ENCODE measurements around the gene SQOR.

Gene SQOR

DNA sequence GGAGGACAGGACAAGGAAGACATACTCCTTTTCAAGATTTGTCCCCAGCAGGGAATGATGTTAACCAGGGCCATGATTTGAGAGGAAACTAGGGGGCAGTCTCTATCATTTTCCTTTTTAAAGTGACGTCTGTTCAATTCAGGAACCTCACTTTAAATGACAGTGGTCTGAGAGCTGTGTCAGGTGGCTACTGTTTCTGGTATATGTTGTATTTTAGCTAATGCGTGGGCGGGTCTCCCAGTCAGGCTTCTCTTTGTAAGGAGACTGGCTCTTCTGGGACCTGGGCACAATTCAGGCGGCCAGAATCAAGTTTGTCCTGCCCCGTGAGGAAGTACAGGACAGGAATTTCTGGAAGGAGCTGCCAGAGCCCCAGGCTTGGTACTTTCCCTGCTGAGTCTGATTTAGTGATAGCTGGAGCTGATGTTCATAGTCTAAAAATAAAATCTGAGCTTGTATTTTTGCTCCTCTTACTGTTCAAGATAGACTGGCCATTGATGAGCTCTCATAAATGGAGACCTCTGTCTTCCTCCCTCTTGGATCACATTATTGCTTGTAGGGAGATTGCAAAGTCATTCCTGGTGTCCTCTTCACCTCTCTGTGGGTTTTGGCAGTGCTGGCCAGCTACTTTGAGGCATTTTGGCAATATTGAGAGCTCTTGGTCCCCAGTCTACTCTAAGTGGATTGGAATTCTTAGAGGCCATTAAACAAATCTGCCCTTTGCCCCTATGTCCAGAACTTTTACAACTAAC lies 25.6 kb downstream of the SQOR start:
- DNase-seq (ENCODE audit: low read depth) = no peak

DNA sequence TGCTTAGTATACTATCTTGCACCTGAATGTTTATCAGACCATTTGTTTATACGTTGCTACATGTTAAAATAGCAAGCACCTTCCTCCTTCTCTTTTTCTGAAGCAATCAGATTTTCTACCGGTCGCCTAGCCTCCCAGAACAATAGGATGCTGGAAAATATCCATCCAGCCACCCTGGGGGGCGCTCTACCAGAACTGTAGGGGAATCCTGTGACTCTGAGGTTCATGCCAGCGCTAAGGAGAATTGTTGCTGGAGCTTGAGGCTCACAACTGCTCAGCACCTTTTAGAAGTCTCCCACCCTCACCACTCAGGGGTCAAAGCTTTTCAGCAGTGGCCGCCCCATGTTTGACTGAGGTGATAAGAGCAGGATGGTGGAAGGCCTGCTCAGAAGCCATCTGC lies 27.5 kb downstream of the SQOR start:
- no peak for DNase-seq (ENCODE audit: low read depth)

DNA sequence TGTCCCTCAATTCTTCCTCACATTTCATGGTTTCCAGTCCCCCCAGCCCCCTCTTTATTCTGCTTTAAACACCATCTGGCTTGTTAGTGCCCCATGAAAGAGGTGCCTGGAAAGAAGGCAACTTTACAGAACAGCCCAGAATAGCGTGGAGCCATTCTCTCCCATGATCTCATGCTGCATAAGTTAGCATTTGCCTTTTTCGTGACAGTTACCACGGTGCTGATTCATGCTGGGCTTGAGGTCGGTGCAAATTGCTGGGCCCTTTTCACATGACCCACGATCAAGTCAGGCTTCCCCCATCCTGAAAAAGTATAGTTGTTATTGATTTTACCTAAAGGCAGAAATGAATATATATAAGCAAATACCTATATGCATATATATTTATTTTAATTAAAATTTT lies 29.6 kb downstream of the SQOR start:
- DNase-seq (ENCODE audit: low read depth) = no peak

DNA sequence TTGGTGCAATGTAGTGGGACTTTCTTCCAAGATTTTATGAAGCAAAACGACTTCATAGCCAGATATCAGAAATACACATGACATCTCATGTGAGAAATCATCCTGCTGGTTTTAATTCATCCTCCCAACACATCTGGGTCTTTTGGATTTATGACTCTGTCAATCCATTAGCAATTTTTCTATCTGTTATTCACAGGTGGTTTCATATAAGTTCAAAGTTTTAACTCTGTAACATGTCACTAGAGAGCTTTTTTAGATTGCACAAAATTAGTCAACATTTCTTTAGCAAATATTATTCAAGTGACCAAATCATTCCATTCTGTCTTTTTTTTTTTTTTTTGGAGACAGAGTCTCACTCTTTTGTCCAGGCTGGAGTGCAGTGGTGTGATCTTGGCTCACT lies 30.4 kb downstream of the SQOR start:
- no peak for DNase-seq (ENCODE audit: low read depth)

DNA sequence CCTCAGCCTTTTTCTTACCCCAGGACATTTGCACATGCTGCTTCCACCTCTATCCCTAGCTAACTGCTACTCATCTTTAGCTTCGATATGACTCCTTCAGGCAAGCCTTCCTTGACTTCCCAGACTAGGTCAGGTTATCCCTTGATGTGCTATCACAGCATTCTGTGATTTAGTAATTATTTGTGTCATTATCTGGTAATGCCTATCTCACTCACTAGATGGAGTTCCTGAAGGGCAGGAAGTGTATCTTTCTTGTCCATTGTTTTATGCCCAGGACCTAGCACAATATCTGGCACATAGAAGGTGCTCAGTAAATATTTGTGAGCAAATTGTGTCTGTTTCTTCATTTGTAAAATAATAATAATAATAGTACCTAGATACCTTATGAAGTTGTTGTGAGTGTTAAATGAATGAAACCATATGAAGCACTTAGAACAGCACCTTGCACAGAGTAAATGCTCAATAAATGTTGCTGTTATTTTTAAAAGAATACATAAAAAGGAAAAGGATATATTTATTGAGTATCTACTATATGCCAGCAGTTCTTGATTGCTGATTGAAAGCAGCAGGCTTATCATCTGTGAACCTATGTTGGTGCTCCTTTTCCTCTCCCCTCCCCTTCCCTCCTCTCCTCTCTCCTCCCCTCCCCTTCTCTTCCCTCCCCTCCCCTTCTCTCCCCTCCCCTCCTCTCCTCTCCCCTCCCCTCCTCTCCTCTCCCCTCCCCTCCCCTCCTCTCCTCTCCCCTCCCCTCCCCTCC lies 31.5 kb downstream of the SQOR start:
- no peak for DNase-seq (ENCODE audit: low read depth)

DNA sequence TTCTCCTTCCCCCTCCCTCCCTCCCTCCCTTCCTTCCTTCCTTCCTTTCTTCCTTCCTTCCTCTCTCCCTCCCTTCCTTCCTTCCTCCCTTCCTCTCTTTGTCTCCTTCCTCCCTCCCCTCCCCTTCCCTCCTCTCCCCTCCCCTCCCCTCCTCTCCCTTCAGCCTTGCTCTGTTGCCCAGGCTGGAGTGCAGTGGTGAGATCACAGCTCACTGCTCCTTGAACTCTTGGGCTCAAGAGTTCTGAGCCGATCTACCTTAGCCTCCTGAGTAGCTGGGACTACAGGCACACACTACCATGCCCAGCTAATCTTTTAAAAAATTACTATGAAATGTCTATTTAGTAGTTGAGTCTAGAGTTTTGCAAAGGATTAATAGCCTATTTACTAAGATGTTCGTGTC lies 32.2 kb downstream of the SQOR start:
- no peak for DNase-seq (ENCODE audit: low read depth)

DNA sequence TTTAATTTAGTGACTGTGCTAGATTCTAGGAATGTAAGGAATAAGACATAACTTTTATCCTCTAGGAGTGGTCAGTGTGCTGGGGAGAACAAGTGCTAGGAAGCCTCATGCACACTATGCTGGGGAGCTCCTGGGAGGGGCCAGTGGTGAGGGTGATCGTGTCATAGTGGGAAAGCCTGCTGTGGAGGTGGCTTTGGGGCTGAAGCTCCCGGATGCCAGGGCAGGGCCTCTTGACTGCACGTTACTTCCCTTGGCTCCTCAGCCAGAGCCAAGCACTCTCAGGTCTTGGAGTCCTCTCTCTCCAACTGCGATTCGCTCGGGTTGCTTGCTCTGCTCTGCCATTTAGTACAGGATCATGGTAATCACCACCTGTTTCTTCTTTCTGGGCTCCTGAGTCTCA lies 33.6 kb downstream of the SQOR start:
- no peak for DNase-seq (ENCODE audit: low read depth)

DNA sequence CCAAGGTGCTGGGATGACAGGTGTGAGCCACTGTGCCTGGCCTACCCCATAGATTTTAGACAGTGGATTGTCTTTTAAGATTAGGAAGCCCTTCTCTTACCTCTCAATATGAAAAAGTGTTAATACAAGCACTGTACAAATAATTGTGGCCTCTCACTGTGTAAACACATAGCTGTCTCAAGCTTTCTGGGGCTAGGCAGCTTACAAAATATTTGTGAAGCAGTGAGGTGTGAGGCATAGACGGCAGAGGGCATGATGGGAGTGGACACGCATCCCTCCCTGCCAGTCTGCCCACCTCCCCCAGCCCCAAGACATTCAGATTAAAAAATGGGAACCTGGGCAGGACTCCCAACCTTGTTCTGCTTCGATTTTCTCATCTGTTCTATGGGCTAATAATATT lies 34.6 kb downstream of the SQOR start:
- no peak for DNase-seq (ENCODE audit: low read depth)

DNA sequence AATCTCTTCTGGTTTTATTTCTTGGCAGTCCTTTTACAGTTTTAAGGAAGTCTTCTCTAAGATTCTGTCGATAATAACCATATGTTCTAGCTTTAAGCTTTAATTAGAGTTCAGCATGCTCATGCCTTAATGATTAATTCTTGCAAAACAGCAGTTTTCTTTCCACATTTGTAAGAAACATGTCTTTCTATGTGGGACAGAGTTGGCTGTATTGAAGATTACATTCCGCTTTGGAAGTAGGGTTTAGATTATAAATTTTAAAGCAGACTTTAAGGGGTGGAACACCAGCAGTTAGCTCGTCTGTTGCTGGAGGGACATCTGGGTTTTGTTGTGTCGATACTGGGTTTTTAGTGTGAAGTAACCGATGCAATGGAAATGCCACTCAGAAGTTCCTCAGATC lies 35.3 kb downstream of the SQOR start:
- no peak for DNase-seq (ENCODE audit: low read depth)

DNA sequence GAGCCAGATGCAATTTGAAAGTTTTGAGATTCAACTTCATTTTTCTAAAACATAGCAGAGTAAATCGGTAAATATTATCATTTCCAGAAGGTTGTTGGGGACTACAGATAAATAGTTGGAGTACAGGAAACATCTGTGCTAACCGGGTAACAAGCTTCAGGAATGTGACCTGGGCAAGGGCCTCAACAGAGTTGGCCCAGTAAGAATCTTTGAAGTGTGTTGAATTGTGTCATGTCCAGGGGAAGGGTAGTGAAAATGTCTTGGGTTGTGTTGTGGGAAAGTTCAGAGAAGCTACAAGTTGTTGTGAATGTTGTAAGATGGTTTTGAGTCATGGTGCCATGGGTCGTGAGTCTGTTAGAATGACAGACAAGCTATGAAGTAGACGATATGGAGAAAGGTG lies 35.7 kb downstream of the SQOR start:
- no peak for DNase-seq (ENCODE audit: low read depth)

DNA sequence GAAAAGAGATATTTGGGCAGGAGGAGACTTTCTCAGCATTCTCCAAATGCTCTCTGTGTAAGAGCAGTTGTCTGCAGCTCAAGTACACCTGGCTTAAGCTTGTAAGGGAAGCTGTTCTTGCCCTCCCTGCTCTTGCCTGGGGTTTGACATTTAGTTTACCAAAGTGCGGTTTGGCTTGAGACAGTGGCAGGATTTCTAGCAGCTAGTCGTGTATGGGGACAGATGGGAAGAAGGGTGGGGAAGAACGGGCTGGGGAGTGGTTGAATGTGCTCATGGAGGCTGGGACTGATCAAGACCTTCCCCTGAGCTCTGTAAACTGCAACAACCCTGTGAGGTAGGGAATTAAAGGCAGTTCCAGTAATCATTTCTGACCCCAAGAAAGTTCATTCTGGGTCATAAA lies 39.8 kb downstream of the SQOR start:
- DNase-seq (ENCODE audit: low read depth) = no peak

DNA sequence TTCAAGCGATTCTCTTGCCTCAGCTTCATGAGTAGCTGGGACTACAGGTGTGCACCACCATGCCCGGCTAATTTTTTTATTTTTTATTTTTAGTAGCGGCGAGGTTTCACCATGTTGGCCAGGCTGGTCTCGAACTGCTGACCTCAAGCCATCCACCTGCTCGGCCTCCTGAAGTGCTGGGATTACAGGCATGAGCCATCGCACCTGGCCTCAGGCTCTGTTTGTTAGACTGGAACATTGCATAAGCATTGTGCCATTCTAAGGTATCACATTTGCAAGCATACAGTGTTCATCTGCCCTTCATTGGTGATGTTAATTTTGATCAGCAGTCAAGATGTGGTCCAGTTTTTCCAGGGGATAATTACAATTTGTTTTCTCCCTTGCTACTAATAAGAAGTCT lies 43.0 kb downstream of the SQOR start:
- DNase-seq (ENCODE audit: low read depth) = no peak

DNA sequence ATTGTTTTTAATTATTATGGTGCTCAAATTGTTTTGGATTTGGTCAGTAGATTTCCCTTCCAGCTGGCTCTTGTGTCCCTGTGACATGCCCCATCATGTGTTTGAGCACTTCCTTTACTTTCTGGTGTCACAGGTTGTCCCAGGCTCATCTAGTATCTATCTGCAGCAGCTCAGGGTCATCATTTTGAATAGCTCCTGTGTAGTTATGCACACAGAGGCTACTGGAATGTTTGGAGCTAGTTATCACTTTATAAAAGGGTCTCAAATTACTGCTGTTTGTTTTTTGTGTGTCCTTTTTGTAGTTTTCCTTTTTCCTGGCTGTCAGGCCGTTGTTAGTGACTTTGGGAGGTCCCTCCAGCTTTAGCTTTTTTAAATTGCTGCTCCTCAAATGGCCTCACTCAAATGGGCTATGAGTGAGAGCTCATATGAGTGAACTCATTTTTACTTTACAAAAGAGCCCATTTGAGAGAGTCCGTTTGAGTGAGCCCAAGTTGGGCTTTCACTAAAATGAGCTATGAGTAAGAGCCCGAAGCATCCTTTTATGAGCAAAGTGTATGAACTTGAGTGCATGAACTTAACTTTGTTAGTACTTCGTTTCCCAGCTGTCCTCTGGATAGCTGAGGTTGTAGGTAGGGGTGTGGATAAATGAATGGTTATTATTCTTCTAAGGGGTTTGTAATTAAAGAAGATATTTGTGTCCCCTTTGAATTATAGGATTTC lies 43.8 kb downstream of the SQOR start:
- DNase-seq (ENCODE audit: low read depth) = no peak

DNA sequence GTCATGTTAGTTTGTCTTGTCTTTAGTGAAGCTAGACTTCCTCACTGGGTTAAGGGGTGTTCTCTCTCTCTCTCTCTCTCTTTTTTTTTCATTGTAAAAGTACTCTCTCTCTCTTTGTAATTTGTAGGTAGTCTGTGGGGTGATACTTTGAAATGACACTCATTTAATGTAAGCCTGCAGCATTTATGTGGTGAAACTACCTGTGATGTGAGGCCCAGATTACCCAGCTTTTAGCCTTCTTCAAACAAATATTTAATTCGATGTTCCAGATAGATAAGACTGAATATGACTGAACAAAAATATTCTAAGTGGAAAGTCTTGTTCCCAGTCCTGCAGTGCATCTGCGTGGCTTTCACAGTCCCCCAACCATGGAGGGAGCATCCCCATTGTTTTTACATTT lies 49.7 kb downstream of the SQOR start:
- no peak for DNase-seq (ENCODE audit: low read depth)

DNA sequence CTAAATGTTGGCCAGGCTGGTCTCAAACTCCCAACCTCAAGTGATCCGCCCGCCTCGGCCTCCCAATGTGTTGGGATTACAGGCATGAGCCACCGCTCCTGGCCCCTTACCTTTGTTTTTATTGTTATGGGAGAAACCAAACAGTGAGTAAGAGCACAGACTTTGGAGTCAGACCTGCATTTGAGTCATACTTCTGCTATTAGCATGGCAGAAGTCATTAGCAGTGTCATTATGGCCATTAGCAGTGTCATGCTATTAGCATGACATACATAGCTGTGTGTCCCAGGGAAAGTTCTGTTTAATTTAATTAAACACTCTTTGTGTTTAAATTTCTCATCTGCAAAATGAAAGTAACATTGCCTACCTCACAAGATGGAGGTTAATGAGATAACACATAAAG lies 54.8 kb downstream of the SQOR start:
- DNase-seq (ENCODE audit: low read depth) = no peak

DNA sequence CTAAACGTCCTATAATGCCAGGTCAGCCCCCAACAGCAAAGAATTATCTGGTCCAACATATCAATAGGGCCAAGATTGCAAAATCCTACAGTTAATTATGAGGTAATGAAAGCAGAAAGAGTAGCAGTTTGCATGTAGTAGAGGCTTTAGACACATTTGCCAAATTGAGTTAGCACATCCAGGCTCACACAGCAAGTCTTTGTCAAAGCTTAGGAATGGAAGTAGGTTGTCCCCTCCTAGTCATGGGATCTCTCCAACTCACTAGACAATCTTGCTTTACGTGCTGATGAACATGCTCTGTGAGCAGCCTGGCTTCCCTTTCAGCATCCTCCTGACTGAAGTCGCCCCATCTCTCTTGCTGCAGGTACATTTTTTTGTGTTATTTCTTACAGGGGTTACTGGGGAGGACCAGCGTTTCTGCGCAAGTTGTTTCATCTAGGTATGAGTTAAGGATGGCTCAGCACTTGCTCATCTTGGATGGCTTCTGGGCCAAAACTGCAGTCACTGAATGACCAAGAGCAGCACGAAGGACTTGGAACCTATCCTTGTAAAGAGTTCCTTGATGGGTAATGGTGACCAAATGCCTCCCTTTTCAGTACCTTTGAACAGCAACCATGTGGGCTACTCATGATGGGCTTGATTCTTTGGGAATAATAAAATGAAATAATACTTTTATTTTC lies 55.9 kb downstream of the SQOR start:
- no peak for DNase-seq (ENCODE audit: low read depth)

DNA sequence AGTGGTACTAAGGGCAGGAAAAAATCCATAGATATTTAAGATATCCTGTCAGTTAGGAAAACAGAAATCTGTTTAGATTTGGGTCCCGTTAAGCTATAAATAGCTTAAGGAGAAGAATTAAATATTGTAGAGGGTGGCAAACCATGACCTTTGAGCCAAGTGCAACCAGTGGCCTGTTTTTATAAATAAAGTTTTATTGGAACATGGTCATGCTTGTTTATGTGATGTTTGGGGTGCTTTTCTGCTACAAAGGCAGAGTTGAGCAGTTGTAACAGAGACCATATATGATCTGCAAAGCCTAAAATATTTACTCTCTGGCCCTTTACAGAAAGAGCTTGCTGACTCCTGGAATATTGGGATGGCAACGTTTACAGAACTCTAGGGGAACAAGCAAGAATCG lies 66.3 kb downstream of the SQOR start:
- no peak for DNase-seq (ENCODE audit: low read depth)

DNA sequence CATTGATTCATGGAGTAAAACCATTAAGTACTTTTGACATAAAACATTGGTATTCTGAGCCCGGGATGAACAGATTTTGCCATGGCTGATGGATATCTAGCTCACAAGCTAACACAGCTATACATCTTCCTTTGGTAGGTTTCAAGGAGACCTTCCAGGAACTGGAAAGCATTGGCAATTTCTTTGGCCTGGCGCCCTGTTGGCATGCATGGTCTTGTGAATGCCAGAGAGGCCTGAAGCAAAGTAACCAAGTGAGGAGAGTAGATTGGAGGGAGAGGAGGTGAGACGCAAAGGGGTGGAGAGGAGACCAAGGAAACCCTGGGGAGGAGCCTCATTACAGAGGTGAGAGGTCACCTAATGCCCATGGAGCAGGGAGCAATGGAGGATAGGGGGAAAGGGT lies 67.2 kb downstream of the SQOR start:
- DNase-seq (ENCODE audit: low read depth) = no peak

DNA sequence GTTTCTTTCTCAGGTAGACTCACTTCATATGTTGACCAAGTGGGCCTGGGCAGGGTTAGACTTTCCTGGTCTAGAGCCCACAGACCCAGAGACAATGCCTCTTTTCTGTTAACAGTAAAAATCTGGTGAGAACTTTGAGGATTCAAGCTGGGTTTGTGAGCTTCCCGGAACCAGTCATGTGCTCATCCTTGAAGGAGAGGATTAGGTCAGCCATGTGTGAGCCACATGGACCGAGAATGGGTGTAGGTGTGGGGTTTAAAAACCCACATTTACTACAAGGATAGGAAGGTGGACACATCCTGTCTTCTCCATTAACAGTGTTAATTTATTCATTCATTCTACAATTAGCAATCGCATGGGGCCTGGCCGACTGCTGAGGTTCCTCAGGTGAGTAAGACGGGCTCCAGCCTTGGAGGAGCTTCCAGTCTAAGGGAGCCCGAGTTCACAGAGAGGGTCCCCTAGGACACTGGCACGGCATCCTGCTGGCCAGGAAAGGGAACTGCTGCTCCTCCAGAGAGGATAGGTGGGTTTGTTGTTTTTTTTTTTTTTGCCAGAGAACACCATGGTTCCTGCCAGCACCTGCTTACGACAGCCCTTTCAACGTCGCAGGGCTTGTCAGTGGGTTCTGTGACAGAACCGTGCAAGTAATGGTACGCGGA lies 69.0 kb downstream of the SQOR start:
- DNase-seq (ENCODE audit: low read depth) = no peak

DNA sequence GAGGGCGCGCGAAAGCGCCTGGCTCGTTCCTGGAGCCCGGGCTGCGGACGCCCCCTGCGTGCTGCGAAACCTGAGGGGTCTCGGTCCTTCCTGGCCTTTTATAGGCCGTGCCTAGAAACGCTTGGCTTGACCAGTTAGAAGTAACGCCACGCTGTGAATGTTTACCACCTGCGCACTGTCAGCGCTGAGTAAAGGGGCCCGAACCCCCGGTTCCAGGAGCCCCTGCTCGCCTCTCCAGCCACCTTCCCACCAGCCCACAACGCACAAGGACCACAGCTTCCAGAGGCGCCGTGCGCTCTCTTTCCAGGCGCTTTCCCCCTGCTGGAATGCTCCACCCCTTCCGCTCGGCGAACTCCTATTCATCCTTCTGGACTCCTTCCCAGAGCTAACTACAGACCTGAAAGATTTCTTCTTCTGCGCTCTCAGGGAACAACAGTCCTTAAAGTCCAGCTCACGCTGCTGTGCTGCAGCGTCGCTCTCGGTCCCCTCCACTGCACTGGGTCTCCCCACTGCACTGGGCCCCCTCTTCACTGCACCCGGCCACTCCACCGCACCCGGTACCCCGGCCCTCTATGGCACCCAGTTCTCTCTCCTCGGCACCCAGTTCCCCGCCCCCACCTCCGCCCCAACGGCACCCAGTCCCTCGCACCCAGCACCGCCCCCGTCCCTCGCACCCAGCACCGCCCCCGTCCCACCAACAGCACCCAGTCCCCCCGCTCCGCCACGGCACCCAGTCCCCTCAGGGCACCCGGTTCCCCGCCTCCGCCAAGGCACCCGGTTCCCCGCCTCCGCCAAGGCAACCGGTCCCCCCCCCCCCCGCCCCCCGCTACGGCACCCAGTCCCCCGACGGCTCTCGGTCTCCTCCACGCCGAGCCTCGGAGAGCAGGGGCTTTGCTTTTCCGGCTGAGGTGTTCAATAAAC lies 69.8 kb downstream of the SQOR start:
- no peak for DNase-seq (ENCODE audit: low read depth)

All from activated gamma-delta T cell treated with anti-CD3 and anti-CD28 coated beads, Interleukin-2, amount 50 U/mL, for 16 hours (primary cell).